HL-60 (cell line): ENCODE measurements around the gene SPHK1.

Experiments used
- TF ChIP-seq, protein P1 (sequence below): IDR thresholded peaks from 2 replicates; pipeline ENCODE4 v1.6.1; 2012; ENCODE audit warnings: low read depth; ENCODE audit not compliant: insufficient replicate concordance
- TF ChIP-seq, protein P2 (sequence below): IDR thresholded peaks from one replicate; pipeline ENCODE4 v1.5.1; 2011; ENCODE audit warnings: low read length, control low read depth, inconsistent platforms; ENCODE audit not compliant: insufficient read depth

DNA sequence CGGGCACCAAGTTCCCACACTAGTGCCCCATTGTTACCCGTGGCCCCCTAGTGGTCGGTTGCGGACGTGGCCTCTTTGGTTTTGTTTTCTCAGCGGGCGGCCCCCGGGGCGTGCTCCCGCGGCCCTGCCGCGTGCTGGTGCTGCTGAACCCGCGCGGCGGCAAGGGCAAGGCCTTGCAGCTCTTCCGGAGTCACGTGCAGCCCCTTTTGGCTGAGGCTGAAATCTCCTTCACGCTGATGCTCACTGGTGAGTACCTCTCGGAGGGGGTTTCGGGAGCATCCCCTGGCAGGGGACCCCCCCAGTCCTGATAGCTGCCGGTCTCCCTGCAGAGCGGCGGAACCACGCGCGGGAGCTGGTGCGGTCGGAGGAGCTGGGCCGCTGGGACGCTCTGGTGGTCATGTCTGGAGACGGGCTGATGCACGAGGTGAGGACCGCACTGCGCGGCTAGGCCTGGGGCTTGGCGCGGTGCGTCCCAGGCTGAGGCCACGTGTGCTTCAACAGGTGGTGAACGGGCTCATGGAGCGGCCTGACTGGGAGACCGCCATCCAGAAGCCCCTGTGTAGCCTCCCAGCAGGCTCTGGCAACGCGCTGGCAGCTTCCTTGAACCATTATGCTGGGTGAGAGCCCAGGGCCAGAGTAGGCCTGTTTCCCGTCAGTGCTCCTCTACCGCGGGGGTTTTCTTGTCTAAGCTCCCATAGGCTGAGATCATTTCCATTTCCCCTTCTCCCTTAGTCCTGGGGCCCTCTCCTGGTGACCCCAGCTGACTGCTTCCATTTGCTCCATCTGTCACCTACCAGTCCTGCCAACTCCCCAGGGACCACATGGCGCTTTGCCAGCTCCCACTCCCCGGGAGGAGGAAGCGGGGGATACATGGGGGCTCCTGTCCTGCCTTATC, 1.7 kb downstream of the SPHK1 start:
- TF ChIP-seq, protein P1, sequence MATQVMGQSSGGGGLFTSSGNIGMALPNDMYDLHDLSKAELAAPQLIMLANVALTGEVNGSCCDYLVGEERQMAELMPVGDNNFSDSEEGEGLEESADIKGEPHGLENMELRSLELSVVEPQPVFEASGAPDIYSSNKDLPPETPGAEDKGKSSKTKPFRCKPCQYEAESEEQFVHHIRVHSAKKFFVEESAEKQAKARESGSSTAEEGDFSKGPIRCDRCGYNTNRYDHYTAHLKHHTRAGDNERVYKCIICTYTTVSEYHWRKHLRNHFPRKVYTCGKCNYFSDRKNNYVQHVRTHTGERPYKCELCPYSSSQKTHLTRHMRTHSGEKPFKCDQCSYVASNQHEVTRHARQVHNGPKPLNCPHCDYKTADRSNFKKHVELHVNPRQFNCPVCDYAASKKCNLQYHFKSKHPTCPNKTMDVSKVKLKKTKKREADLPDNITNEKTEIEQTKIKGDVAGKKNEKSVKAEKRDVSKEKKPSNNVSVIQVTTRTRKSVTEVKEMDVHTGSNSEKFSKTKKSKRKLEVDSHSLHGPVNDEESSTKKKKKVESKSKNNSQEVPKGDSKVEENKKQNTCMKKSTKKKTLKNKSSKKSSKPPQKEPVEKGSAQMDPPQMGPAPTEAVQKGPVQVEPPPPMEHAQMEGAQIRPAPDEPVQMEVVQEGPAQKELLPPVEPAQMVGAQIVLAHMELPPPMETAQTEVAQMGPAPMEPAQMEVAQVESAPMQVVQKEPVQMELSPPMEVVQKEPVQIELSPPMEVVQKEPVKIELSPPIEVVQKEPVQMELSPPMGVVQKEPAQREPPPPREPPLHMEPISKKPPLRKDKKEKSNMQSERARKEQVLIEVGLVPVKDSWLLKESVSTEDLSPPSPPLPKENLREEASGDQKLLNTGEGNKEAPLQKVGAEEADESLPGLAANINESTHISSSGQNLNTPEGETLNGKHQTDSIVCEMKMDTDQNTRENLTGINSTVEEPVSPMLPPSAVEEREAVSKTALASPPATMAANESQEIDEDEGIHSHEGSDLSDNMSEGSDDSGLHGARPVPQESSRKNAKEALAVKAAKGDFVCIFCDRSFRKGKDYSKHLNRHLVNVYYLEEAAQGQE: no peak
- TF ChIP-seq, protein P2, sequence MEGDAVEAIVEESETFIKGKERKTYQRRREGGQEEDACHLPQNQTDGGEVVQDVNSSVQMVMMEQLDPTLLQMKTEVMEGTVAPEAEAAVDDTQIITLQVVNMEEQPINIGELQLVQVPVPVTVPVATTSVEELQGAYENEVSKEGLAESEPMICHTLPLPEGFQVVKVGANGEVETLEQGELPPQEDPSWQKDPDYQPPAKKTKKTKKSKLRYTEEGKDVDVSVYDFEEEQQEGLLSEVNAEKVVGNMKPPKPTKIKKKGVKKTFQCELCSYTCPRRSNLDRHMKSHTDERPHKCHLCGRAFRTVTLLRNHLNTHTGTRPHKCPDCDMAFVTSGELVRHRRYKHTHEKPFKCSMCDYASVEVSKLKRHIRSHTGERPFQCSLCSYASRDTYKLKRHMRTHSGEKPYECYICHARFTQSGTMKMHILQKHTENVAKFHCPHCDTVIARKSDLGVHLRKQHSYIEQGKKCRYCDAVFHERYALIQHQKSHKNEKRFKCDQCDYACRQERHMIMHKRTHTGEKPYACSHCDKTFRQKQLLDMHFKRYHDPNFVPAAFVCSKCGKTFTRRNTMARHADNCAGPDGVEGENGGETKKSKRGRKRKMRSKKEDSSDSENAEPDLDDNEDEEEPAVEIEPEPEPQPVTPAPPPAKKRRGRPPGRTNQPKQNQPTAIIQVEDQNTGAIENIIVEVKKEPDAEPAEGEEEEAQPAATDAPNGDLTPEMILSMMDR: peak; percentile 79
